GM13977 (cell line): ENCODE data around the gene TMOD1.
A peak's percentile ranks its signal among the peaks of the same experiment; 100 is the strongest.

ENCODE experiments used
- DNase-seq: peaks from one replicate; pipeline ENCODE4 v3.0.0; 2012; ENCODE audit warnings: low spot score
- CTCF ChIP-seq: IDR thresholded peaks from 2 replicates; pipeline ENCODE4 v1.5.1; 2012; ENCODE audit warnings: mild to moderate bottlenecking, control low read depth; ENCODE audit not compliant: insufficient read depth; ENCODE audit errors: extremely low read depth, missing control alignments
- in situ Hi-C: fragments of 300-500 bp; cut with MboI; formaldehyde crosslinking; loops from one replicate; pipeline ENCODE4 v1.12.0; 2022; ENCODE audit warnings: low sequenced_read_pairs, low pct_unique_long_range_greater_than_20kb, mixed read lengths, inconsistent platforms; ENCODE audit not compliant: unreplicated experiment

Gene TMOD1

GRCh38 chr9:97632248-97632984, 130.9 kb downstream of the TMOD1 start:
- in situ Hi-C loops: no loop called here
- TF ChIP-seq CTCF: no peak
- no peak for DNase-seq

GRCh38 chr9:97632985-97633858, 131.8 kb downstream of the TMOD1 start, which contains the start of the genes NCBP1 and TSTD2:
Gene NCBP1, plus strand, starts transcription at chr9:97633821. Its CDS starts 61 bp downstream, at chr9:97633882.
Gene TSTD2, minus strand, starts transcription at chr9:97633368. Its CDS starts 5,806 bp downstream, at chr9:97627562.
- TF ChIP-seq CTCF: no peak
- in situ Hi-C loops: no loop called here
- DNase-seq: peak; percentile 95

- peak; percentile 11 for DNase-seq
- in situ Hi-C loops: no loop called here
- no peak for TF ChIP-seq CTCF
These were observed 132.5 kb downstream of the TMOD1 start for GRCh38 chr9:97633859-97634490.

GRCh38 chr9:97635026-97635425, 133.6 kb downstream of the TMOD1 start:
- TF ChIP-seq CTCF: no peak
- in situ Hi-C loops: no loop called here
- DNase-seq: no peak

GRCh38 chr9:97636903-97637302, 135.4 kb downstream of the TMOD1 start:
- in situ Hi-C loops: no loop called here
- no peak for DNase-seq
- no peak for TF ChIP-seq CTCF

GRCh38 chr9:97638666-97639065, 137.2 kb downstream of the TMOD1 start:
- DNase-seq: no peak
- in situ Hi-C loops: no loop called here
- TF ChIP-seq CTCF: no peak
